Breast epithelium (tissue), 4 donors: Measurements from ENCODE around the gene CALHM1. TPM values are rescaled to one million over a fixed set of nuclear protein-coding genes. Genes with fewer than 3 reads are reported as not detected.

Source experiments
- DNase-seq, 2 donors: peaks; one replicate each; pipeline ENCODE4 v3.0.0-alpha.2; 2019; ENCODE audit warnings: low spot score in 2 of 2
- H3K27ac ChIP-seq, 2 donors: fragments of 200-600 bp; sonication (generic) in 1 of 2; one replicate each; pipeline ENCODE4 v1.5.1; 2016 to 2019; ENCODE audit warnings: mild to moderate bottlenecking in 1 of 2
- H3K27me3 ChIP-seq, 2 donors: fragments of 200-600 bp; sonication (generic) in 1 of 2; one replicate each; pipeline versions ENCODE4 v1.5.1 to v1.6.0; 2017 to 2019; ENCODE audit warnings: control low read depth in 1 of 2, mild to moderate bottlenecking in 1 of 2
- H3K36me3 ChIP-seq: fragments of 200-600 bp; one replicate; pipeline ENCODE4 v1.5.1; 2019
- H3K4me1 ChIP-seq, 2 donors: fragments of 200-600 bp; sonication (generic); one replicate each; pipeline ENCODE4 v1.5.1; 2016 to 2019; ENCODE audit warnings: control low read depth in 1 of 2
- H3K4me3 ChIP-seq, 3 donors: fragments of 200-600 bp; sonication (generic); 1 replicate in 2 of 3; 2 replicates in 1 of 3; pipeline ENCODE4 v1.5.1; 2016 to 2019; ENCODE audit warnings: mild to moderate bottlenecking in 3 of 3, moderate library complexity in 2 of 3
- H3K9me3 ChIP-seq, 2 donors: fragments of 200-600 bp; sonication (generic) in 1 of 2; one replicate each; pipeline ENCODE4 v1.5.1; 2016 to 2019; ENCODE audit warnings: control low read depth in 1 of 2
- CTCF ChIP-seq, 3 donors: fragments of 450-650 bp; IDR thresholded peaks; one replicate each; pipeline ENCODE4 v1.5.1; 2016 to 2017; ENCODE audit warnings: antibody characterized with exemption in 3 of 3, mild to moderate bottlenecking in 3 of 3, moderate library complexity in 3 of 3
- POLR2A ChIP-seq: fragments of 450-650 bp; IDR thresholded peaks from one replicate; pipeline ENCODE4 v1.6.1; 2016; ENCODE audit warnings: antibody characterized with exemption, mild to moderate bottlenecking, moderate library complexity
- POLR2AphosphoS5 ChIP-seq, 3 donors: sonication (generic); formaldehyde crosslinking; IDR thresholded peaks; one replicate each; pipeline ENCODE4 v1.6.1; 2017; ENCODE audit warnings: antibody characterized with exemption in 3 of 3
- intact Hi-C: fragments of 100-400 bp; cut with DNase I; formaldehyde crosslinking; loops from one replicate; pipeline ENCODE4 v1.15.1; 2023; ENCODE audit warnings: low total_unique reads
- total RNA-seq, 3 donors: library from RNA; depleted of rRNA; stranded (reverse); fragments of >200 nt; gene quantifications; one replicate each; pipeline ENCODE4 v1.1.0, GENCODE V29; 2016

CALHM1 gene
- total RNA-seq, 3 donors from 2014 or later = not detected

GRCh38 chr10:103469201-103469600 is 10.5 kb upstream of the CALHM1 start:
- DNase-seq = no peak
- no peak for TF ChIP-seq POLR2AphosphoS5 (IDR thresholded peaks at IDR 0.05)
- no peak for TF ChIP-seq CTCF (IDR thresholded peaks at IDR 0.05)
- no peak for TF ChIP-seq POLR2A
- no peaks in the 10 kb centered on the region for H3K36me3 ChIP-seq
- no peak overlapping the region for H3K4me3 ChIP-seq
- H3K4me1 ChIP-seq = no peaks in the 10 kb centered on the region
- no peaks in the 10 kb centered on the region for H3K9me3 ChIP-seq
- no peak overlapping the region for H3K27ac ChIP-seq
- H3K27me3 ChIP-seq = no peaks in the 10 kb centered on the region
- intact Hi-C loops = no loop called here

GRCh38 chr10:103467406-103467805 is 8.7 kb upstream of the CALHM1 start:
- no peaks in the 10 kb centered on the region for H3K9me3 ChIP-seq
- no peaks in the 10 kb centered on the region for H3K4me1 ChIP-seq
- intact Hi-C loops = no loop called here
- H3K4me3 ChIP-seq = no peak overlapping the region
- H3K36me3 ChIP-seq = no peaks in the 10 kb centered on the region
- no peak for TF ChIP-seq POLR2AphosphoS5 (IDR thresholded peaks at IDR 0.05)
- no peak for TF ChIP-seq CTCF (IDR thresholded peaks at IDR 0.05)
- no peak for TF ChIP-seq POLR2A
- no peak for DNase-seq
- H3K27ac ChIP-seq = no peak overlapping the region
- no peaks in the 10 kb centered on the region for H3K27me3 ChIP-seq

- no peak for TF ChIP-seq POLR2AphosphoS5 (IDR thresholded peaks at IDR 0.05)
- TF ChIP-seq CTCF (IDR thresholded peaks at IDR 0.05) = no peak
- no peak for TF ChIP-seq POLR2A
- Histone ChIP-seq H3K27ac (no peak overlapping the region), H3K9me3 (no peaks in the 10 kb centered on the region), H3K27me3 (no peaks in the 10 kb centered on the region), H3K4me1 (no peaks in the 10 kb centered on the region), H3K4me3 (no peak overlapping the region), H3K36me3 (no peaks in the 10 kb centered on the region)
- intact Hi-C loops = no loop called here
- no peak for DNase-seq
Observed at GRCh38 chr10:103466734-103467133, 8.0 kb upstream of the CALHM1 start.

GRCh38 chr10:103465411-103466179 is 6.9 kb upstream of the CALHM1 start:
- intact Hi-C loops = no loop called here
- TF ChIP-seq POLR2AphosphoS5 (IDR thresholded peaks at IDR 0.05) = no peak
- no peak for TF ChIP-seq POLR2A
- TF ChIP-seq CTCF (IDR thresholded peaks at IDR 0.05) = no peak
- H3K36me3 ChIP-seq = no peaks in the 10 kb centered on the region
- no peak for DNase-seq
- no peaks in the 10 kb centered on the region for H3K9me3 ChIP-seq
- no peaks in the 10 kb centered on the region for H3K27me3 ChIP-seq
- H3K4me1 ChIP-seq = no peaks in the 10 kb centered on the region
- no peak overlapping the region for H3K4me3 ChIP-seq
- no peak overlapping the region for H3K27ac ChIP-seq

GRCh38 chr10:103463499-103463898 is 4.8 kb upstream of the CALHM1 start:
- TF ChIP-seq POLR2AphosphoS5 (IDR thresholded peaks at IDR 0.05) (no peak), POLR2A (no peak), CTCF (IDR thresholded peaks at IDR 0.05) (no peak)
- intact Hi-C loops = no loop called here
- no peaks in the 10 kb centered on the region for H3K9me3 ChIP-seq
- no peak for DNase-seq
- H3K27me3 ChIP-seq = no peaks in the 10 kb centered on the region
- H3K27ac ChIP-seq = no peak overlapping the region
- H3K4me1 ChIP-seq = no peaks in the 10 kb centered on the region
- no peaks in the 10 kb centered on the region for H3K36me3 ChIP-seq
- no peak overlapping the region for H3K4me3 ChIP-seq
